ENCODE results near the gene SFRP4. TPM values are rescaled to one million over a fixed set of nuclear protein-coding genes. Genes with fewer than 3 reads are reported as not detected.

SFRP4 gene
- total RNA-seq = 0.33 and 27.4 TPM in 2 replicates

GRCh38 chr7:37916673-37917660 lies at the start of gene SFRP4:
Gene SFRP4 (minus strand): TSS chr7:37916817. CDS start chr7:37916537, 280 bp downstream.

GRCh38 chr7:37920305-37920848 lies 3.8 kb upstream of the SFRP4 start, which contains the start of gene EPDR1:
Gene EPDR1 (plus strand): TSS chr7:37920640. CDS start chr7:37920940, 300 bp downstream.

Other genes starting within 250 kb of the SFRP4 start
- not detected in 2 replicates for gene GPR141, start 233.1 kb downstream of the SFRP4 start, total RNA-seq
- not detected in 2 replicates for gene NME8, start 68.2 kb downstream of the SFRP4 start, total RNA-seq
- 34.5 and 53.1 TPM in 2 replicates for gene EPDR1, start 3.8 kb upstream of the SFRP4 start, total RNA-seq

All from mesangial cell (primary cell).